ENCODE data around the gene IRF5.

DNA sequence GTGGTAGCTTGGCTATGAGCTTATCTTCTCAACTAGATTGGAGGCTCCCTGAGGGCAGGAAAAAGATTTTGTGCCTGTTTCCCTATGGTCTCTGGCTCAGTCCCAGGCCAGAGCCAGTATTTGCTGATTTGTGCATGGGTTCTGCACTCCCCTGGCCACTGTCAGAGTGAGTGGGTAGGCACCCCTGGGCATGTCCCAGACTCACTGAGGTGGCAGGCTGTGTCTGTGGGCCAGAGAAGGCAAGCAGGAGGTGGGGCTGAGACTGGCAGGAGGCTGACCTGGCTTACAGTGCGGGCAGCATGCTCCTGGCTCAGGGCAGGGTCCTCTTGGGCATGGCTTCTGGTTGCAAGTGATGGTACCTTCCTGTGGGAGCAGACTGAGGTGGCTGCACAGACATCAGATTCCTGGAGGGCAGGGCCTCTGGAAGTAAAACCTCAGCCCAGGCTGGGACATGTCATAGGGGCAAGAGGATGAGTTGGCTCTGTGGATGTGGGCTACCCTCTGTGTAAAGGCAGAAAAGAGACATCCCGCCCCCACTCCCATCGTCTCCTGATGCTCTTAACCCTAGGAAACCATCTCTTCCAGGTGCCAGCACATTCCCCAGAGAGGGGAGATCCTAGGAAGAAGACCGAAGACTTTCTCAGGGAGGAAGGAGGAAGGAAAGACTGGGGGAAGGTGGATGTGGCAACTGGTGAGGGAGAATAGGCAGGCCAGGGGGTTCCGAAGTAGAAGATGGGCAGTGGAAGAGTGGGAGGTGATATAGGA, 31.5 kb upstream of the IRF5 start:
- TF ChIP-seq SUZ12 (IDR thresholded peaks at IDR 0.05) (no peak), NFRKB (IDR thresholded peaks at IDR 0.05) (no peak), CTBP1 (IDR thresholded peaks at IDR 0.05; ENCODE audit: borderline replicate concordance) (no peak), ZNF384 (IDR thresholded peaks at IDR 0.05) (no peak), FOXK2 (IDR thresholded peaks at IDR 0.05) (no peak), HDGF (IDR thresholded peaks at IDR 0.05; ENCODE audit: borderline replicate concordance) (no peak), FOXM1 (IDR thresholded peaks at IDR 0.05; ENCODE audit: borderline replicate concordance) (no peak), ELF4 (IDR thresholded peaks at IDR 0.05) (no peak), BHLHE40 (IDR thresholded peaks at IDR 0.05; ENCODE audit: borderline replicate concordance) (no peak), SP1 (IDR thresholded peaks at IDR 0.05) (no peak)
- TF ChIP-seq, protein P1, sequence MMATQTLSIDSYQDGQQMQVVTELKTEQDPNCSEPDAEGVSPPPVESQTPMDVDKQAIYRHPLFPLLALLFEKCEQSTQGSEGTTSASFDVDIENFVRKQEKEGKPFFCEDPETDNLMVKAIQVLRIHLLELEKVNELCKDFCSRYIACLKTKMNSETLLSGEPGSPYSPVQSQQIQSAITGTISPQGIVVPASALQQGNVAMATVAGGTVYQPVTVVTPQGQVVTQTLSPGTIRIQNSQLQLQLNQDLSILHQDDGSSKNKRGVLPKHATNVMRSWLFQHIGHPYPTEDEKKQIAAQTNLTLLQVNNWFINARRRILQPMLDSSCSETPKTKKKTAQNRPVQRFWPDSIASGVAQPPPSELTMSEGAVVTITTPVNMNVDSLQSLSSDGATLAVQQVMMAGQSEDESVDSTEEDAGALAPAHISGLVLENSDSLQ (IDR thresholded peaks at IDR 0.05), result no peak
